HuH-7 (cell line): ENCODE data around the gene NEK3.
"Not testable (repeated sequence)": the region's sequence is repeated elsewhere in the genome, so short reads cannot be mapped to it uniquely, and the experiment has no call there.

ENCODE experiments used
- DNase-seq: peaks from one replicate; pipeline ENCODE4 v3.0.0; 2011; ENCODE audit warnings: low spot score

NEK3 gene

DNA sequence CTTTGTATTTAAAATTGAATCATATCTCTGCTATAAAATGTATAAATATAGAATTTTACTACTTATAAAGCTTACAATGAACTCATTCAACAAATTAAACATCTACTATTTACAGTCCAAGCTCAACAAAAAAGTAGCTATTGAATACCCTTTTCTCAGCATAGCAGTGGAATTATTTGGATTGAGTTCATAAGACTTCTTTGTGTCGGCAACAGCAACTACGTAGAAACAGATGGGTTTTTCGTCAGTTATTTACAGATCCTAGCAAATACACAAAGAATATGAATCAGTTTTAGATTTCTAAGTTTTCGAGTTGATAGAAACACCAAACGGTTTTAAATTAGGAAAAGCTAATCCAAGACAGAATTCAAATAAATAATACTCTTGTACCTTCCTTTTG is 10.4 kb upstream of the NEK3 start:
- no peak for DNase-seq

DNA sequence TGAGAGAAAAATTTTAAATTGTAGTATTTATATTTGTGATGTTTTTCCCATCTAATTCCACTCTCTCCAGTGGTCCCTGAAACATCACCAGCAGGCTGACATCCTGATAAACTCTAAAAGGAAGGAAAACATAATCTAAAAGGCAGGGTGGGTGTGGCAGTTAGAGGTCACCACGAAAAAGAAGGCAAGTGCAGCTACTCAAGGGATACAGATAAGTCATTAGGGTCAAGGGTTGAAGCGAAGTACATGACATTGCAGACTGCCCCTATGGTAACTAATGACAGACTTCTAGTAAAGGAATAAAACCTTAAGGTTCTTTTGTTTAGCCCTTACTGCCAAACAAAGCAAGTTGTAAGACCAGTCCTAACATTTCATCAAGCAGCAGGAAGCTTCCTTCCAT is 6.0 kb upstream of the NEK3 start:
- no peak for DNase-seq

DNA sequence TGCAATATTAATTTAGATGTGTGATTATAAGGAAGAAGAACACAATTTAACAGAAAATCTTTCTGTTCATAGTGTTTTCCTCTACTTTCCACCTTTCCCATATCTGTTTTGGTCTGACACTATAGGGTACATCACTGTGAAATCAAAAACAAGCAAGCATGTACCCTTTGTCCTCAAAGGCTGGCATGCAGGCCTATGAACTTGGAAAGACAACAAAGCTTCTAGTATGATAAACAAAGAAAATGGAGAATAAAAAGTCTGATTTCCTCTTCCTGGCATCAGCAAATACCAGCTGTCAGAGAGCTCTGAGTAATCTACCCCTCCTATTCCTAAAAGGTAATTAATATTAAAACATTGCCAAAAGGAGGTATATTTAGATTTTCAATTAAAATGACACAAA is 5.6 kb upstream of the NEK3 start:
- no peak for DNase-seq

DNA sequence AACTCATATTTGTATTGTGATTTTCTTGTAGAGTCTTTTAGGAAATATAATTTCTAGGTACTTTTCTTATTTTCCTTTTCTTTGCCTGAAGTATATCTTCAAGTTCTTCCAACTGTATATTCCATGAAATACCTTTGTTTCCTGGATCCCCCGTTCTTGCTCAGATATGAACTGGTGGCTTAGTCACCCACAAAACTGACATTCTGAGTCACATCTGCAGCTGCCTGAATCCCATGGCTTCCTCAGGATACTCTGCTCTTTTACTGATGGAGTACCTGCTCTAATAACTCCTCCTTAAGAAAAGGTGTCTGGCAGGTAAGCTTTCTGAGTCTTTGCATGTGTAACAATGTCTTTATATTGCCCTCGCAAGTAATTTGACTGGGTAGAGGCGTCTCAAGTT is 4.5 kb upstream of the NEK3 start:
- DNase-seq, result not testable (repeated sequence)

DNA sequence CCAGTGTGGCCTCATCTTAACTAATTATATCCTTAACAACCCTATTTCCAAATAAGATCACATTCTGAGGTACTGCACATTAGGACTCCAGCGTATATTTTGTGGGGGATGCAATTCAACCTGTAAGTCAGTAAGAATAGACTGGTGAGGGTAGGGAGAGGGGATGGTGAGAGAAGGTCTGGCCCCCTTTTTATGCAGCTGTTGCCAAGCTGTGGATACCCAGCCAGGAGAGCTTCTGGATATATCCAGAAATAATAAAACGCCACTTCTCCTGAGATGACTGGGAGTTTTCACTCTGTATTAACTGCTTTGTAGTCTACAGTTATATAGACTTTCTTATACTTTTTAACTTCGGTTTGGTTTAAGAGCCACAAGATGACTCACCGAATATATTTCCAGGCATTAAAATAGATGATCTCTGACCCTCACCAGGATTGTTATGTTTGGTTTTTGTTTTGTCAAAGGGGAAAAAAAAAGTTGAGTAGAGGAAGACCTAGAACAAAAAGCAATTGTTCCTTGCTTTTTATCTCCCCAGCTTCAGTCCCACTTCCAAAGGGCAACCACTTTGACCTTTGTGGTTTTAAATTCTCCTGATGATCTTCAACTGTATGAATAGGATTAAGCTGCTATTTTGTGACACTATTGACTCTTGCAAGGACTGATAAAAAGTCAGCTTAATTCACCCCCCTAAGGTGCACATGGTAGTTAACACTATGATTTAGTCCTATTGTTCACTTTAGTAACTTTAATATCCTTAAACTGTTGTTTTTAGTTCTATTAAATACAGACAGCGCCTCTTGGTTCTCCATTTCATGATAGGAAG is 3.1 kb upstream of the NEK3 start:
- DNase-seq, result no peak

DNA sequence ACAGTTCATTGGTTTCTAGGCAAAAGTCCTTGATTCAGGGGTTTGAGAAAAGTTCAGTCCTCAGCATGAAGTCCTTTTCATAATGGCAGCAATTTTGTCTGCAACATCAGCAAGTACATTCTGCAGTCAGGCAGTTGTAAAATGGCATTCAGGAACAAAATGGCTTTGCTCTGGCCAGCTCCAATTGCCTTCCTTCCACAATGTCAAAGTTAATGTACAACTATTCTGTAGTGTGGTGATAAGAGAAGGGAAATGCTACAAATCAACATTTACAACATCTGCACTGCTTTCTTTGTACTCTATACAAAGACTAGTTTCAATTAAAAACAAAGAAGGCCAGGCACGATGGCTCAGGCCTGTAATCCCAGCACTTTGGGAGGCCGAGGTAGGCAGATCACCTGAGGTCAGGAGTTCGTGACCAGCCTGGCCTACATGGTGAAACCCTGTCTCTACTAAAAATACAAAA is 1.8 kb upstream of the NEK3 start:
- no peak for DNase-seq

DNA sequence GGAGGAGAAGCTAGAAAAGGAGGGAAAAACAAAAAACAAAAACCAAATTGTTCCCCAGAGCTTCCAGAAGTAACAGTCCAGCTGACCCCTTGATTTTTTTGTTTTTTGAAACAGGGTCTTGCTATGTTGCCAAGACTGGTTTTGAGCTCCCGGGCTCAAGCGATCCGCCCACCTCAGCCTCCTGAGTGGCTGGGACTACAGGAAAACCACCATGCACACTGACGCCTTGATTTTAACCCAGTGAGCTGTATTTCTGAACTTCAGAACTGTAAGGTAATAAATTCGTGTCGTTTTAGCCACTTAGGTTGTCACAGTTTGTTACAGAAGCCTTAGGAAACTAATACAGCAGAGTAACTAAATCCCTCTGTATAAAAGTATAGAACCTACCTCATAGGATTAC is 1.1 kb upstream of the NEK3 start:
- DNase-seq, result no peak

DNA sequence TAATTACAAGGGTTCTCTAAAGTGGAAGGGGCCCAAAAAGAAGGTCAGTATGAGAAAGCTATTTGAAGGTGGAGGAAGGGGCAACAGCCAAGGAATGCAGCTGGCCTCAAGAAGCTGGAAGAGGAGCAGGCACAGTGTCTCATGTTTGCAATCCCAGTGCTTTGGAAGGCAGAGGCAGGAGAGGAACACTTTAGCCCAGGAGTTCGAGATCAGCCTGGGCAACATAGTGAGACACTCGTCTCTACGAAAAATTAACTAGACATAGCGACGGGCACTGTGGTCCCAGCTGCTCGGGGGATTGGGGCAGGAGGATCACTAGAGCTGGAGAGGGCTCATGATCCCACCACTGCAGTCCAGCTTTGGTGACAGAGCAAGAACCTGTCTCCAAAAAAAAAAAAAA is 656 bp upstream of the NEK3 start:
- DNase-seq, result no peak

DNA sequence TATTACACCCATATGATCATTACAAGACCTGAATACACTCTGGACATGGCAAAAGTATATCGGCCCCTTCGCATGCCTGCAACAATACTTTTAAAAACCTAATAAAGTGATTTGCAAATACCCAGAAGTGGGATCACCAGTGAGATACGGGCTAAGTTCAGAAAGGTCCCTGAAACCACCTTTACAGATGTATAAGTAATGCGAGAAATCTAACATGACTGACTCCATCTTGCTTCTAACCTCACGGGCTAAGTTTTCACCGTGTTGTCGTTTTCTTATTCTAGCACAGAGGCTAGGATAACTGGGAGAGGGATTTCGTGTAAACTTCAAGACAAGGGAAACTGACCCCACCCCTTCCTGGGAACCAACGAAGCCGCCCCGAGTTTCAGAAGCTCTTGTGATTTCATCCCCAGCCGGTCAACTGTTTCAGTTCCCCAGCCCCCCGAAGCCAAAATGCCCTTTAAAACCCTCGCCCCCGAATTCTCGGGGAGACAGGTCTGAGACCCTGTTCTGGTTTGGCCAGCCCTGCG is 703 bp downstream of the NEK3 start:
- no peak for DNase-seq

DNA sequence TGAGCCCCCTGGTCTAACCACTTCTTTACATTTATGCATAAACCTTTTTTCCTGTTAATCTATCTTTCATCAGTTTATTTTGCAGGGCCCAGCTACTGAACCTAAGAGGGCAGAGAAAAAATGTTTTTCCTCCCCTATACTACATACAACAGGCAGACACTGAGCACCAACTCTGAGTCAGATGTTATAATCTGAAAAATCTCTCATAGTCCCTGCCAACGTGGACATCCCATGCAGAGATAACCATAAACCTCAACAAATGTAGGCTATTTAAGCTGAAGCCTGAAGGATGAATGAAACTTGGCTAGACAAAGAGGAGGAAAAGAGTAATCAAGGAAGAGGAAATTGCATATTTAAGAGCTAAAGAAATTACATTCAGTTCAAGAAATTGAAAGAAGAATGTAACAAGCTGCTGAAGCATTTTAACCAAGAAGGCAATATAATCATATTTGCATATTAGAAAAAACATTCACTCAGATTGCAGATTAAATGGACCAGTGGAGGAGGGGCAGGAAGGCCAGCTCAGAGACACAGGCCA is 2.6 kb downstream of the NEK3 start:
- no peak for DNase-seq

DNA sequence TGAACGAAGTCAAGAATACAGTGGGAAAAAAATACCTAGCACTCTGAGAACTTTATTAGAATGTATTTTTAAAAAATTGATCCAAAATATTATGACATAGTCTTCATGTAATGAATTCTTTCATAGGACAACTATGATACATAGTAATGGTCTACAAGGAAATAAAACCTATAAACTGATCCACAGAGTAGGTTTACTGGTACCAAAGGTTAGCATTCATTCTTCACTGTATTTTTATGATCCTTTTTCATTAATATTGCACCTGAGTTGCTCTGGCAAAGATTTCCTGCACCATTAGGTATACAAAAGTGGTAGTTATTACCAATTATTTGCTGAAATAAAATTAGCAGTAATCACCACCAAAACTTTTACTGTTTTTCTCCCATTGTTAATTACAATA is 4.2 kb downstream of the NEK3 start:
- no peak for DNase-seq

DNA sequence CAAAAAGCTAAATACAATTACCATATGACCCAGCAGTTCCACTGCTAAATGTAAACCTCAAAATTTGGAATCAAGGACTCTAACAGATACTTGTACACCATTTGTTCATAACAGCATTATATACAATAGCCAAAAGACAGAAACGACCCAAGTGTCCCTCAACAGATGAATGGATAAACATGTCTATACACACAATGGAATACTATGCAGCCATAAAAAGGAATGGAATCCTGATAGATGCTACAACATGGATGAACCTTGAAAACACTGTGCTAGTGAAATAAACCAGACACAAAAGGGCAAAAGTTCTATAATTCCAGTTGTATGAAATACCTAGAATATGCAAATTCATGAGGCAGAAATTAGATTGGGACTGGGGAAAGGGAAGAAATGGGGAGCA is 12.2 kb downstream of the NEK3 start:
- no peak for DNase-seq

DNA sequence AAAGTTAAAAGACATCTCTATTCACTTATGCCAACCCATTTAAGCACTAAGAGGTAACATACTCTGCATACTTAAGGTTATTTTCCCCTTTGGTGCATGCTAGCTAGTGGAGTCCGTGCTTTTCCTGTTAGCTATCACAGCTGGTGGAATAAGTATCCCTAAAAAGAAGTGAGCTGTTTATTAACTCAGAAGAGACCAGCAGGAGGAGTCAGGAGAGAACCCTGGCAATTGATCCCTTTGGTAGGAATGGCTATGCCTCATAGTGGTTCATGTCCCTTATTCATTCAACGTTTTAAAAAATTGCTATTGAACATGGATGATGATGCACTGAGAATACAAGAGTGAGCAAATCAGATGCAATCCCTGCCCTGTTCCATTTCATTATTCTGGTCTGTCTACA is 18.1 kb downstream of the NEK3 start:
- no peak for DNase-seq

DNA sequence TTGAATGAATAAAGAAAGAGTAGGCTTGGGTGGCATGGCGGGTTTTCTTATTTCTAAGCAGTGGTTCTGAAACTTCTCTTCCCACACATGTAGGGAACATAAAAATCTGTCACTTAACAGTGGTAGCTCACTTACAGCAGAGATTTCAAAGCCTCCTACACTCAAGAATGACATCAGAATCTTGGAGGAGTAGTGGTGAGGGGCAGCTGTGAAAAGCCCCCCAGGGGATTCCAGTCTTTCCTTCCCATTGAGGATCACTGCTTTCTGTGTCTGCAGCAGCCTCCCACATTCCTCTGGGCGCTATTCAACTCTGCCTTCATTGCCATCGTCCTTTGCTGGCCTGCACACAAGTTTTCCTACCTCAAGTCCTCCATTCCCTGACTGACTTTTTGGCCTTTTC is 21.9 kb downstream of the NEK3 start:
- no peak for DNase-seq

DNA sequence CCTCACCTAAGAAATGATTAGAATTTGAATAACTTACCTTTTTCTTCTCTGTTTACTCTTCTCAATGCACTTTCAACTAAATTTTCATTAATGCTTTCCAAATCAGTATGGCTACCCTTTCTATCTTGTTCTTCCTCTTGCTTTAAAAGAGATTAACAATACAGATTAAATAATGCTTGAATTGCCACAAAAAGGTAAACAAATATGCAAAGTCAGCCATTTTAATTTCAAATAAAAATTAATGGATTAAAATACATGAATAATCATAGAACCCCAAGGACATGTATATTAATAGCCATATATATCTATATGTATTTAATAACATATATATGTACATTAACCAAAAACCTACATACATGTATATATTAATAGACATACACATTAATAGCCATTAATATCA is 22.6 kb downstream of the NEK3 start:
- no peak for DNase-seq

DNA sequence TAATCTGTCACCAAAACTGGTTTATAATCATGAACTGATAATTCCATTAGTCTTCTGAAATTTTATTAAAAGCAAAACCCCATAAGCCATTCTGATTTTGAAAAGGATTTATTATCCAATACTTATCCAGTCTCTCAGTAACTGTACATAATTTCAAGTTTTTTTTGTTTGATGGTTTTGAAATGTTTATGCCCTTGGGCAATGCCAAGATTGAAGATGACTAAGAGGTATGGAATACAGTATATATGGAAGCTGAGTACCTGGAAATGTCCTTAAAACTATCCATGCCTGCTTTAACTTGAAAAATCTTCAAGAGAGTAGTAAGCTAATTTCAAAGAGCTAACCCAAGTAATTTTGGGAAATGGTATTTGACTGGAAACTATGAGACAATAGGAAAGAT is 28.8 kb downstream of the NEK3 start:
- DNase-seq, result no peak

DNA sequence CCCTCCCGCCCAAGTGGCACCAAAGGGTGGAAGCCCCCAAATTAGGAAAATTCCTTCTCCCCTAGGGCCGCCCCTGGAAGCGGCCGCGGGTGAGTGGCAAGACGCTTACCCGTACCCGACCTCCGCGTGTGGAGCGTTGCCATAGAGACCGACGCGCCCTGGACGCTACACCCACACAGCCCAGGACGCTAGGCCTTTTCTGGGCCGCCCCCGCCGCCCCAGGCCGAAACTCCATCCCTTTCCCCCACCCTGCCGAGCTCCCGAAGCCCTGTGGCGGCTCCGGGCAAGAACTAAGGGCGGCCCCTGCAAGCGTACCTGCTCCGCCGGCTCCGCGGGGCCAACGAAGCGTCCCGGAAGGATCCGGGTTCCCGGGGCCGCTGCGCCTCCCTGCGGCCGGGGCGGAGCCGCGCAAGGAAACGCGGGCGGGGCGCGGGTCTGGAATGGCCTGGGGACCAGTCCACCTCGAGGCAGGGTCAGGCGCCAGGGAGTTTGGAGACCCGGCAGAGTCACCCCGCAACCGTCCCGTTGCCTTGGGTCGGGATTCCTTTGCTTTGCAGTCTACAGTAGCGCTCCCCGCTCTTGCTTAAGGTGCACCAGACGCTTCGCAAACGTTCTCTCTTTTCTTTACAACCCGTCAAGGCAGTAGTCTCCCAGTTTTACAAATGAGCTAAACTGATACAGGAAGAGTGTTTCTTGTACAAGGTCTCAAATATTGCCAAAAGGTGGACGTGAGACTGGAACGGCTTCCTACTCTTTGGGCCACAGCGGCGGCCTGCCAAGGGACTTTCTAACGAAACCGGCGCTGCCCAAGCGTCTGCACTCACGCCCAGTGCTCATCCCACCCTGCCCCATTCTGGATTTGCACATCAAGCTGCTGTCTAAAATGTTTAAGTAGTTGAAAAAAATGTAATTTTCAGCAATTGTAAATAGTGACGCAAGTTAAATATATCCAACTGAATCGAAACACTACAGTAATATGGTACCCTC is 30.4 kb downstream of the NEK3 start, which contains the start of gene NEK5:
NEK5 (minus strand) TSS at position 360 of the 987 bp plus-strand sequence. CDS start 1,591 bp downstream, outside the sequence.
- peak; percentile 79 for DNase-seq

DNA sequence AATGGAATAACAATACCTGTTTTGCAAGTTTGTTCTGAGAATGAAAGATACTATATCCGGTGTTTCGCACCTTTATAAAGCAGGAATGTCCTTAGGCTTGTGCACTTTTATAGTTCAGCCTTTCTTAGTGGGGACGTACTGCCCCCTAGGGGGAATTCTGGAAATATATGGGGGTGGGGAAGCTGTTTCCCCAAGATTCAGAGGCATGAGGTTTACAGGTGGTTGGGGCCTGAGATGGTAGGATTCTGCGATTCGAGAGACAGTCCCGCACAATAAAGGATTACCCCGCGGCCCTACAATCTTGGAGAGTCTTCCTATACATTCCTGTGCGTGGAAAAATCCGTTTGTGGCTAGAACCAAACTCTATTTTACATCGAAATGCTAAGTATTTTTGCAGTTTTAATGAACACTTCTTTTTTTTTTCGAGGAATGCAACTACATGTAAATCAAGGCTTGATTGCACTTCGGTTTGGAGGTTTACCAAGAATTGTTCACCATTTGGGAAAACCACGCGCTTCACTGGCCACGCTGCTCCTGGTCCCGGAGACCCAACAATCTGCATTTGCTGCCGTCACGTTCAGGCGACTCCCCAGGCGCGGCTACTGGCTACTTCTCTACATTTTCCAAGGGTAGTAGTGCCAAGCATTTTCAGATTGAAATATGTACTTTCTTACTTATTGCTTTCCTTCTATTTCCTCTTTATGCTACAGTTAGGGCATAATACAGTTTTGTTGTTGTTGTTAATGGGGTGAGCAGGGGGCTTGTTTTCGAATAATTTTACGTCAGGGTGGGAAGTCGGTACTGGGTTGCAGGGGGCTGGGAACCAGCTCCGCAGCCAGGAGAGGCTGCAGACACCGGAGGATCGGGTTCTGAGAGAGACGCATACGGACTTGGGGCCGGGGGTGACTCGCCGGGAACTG is 31.4 kb downstream of the NEK3 start:
- peak; percentile 71 for DNase-seq

DNA sequence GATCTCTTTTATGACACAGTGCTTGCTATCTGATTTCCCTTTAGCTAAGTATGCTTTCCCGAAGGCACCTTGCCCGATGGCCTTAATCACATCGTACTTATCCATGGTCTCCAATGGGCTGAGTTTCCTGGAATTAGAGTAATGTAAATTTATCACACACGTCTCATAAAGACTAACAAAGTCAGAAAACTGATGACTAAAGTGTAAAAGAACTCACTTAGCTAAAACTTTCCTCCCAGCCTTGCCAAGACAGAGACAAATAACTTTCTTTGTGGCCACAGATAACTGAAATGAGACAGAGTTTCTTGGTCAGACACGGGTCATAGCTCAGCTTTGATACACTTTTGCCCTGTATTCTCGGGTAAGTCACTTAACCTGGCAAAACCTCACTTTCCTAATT is 32.0 kb downstream of the NEK3 start:
- DNase-seq, result no peak

DNA sequence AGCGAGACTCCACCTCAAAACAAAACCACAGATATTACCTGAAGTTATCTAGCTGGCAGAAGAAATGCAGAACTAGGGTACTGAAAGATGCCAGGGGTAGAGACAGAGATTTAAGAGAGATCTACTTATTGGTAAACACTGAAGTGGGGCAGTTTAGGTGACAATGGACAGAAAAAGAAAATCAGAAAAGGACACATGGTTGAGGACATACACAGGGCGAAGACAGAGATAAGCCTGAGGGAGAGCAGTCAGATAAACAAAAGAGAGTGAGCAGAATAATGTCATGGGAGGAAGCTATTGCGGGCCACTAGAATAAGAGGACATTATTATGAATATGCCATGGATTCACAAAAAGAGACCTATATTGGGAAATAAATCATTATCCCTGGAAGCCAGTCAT is 33.9 kb downstream of the NEK3 start:
- no peak for DNase-seq

DNA sequence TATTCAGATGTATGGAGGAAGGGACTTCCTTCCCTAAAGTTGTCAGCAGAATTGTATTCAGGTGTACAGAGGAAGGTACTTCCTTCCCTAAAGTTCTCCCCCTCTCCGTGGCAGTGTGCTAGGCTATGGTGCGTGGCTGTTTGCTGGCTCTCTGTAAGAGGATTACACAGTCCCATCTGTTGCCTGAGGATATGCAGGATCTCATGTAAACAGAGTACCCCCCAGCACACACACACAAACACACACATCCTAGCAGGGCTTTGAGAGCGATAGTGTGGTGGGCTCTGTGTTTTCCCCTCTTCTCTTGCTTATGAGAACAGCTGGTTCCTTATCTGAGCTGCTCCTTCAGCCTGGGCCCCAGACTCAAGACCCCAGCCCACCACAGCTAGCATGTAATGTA is 40.8 kb downstream of the NEK3 start:
- DNase-seq, result no peak
